Endothelial cell of umbilical vein (primary cell): ENCODE data around the gene NAP1L4.

Experiments used
- EZH2 ChIP-seq: IDR thresholded peaks from 2 replicates; pipeline ENCODE4 v1.6.1; 2012; ENCODE audit warnings: borderline replicate concordance, low read depth, mild to moderate bottlenecking, moderate library complexity, low read length, inconsistent platforms; ENCODE audit not compliant: severe bottlenecking
- JUN ChIP-seq: IDR thresholded peaks from 2 replicates; pipeline ENCODE4 v1.6.1; 2011; ENCODE audit warnings: borderline replicate concordance, low read depth; ENCODE audit not compliant: insufficient read length, insufficient read depth
- MYC ChIP-seq: IDR thresholded peaks from one replicate; pipeline ENCODE4 v1.6.1; 2011; ENCODE audit warnings: mild to moderate bottlenecking, low read depth, low read length
- POLR2A ChIP-seq: IDR thresholded peaks from 2 replicates; pipeline ENCODE4 v1.6.1; 2012; ENCODE audit warnings: low read depth, mild to moderate bottlenecking, control low read depth, low read length
- TF ChIP-seq, protein P1 (sequence below), 2 donors: IDR thresholded peaks; 1 replicate in 1 of 2; 2 replicates in 1 of 2; pipeline ENCODE4 v1.5.1; 2011; ENCODE audit warnings: low read length in 2 of 2, mild to moderate bottlenecking in 2 of 2, moderate library complexity in 2 of 2, control low read depth in 1 of 2, inconsistent platforms in 1 of 2, low read depth in 1 of 2; ENCODE audit not compliant: insufficient read depth in 1 of 2; ENCODE audit errors: extremely low read depth in 1 of 2
- TF ChIP-seq, protein P2 (sequence below): IDR thresholded peaks from 2 replicates; pipeline ENCODE4 v1.6.1; 2011; ENCODE audit not compliant: insufficient read depth, insufficient read length

- TF ChIP-seq POLR2A (no peak), EZH2 (no peak), JUN (no peak), MYC (no peak)
- TF ChIP-seq, protein P1, sequence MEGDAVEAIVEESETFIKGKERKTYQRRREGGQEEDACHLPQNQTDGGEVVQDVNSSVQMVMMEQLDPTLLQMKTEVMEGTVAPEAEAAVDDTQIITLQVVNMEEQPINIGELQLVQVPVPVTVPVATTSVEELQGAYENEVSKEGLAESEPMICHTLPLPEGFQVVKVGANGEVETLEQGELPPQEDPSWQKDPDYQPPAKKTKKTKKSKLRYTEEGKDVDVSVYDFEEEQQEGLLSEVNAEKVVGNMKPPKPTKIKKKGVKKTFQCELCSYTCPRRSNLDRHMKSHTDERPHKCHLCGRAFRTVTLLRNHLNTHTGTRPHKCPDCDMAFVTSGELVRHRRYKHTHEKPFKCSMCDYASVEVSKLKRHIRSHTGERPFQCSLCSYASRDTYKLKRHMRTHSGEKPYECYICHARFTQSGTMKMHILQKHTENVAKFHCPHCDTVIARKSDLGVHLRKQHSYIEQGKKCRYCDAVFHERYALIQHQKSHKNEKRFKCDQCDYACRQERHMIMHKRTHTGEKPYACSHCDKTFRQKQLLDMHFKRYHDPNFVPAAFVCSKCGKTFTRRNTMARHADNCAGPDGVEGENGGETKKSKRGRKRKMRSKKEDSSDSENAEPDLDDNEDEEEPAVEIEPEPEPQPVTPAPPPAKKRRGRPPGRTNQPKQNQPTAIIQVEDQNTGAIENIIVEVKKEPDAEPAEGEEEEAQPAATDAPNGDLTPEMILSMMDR (IDR thresholded peaks at IDR 0.05; ENCODE audit: extremely low read depth in 1 of 2, insufficient read depth in 1 of 2, low read depth in 1 of 2, low read length in 2 of 2) = no peak
- TF ChIP-seq, protein P2, sequence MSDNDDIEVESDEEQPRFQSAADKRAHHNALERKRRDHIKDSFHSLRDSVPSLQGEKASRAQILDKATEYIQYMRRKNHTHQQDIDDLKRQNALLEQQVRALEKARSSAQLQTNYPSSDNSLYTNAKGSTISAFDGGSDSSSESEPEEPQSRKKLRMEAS = no peak
Observed at GRCh38 chr11:3018596-3018995, 26.5 kb upstream of the NAP1L4 start.
